Gastroesophageal sphincter (tissue), 4 donors: ENCODE results near the gene NUP210. TPM values are rescaled to one million over a fixed set of nuclear protein-coding genes. Genes with fewer than 3 reads are reported as not detected.

ENCODE experiments used
- ATAC-seq: fragments of 150-250 bp; one replicate; pipeline ENCODE4 v1.9.1; 2016; ENCODE audit warnings: mild to moderate bottlenecking, moderate library complexity
- H3K27ac ChIP-seq, 4 donors: fragments of 200-600 bp; sonication (generic) in 3 of 4; 1 replicate in 3 of 4; 2 replicates in 1 of 4; pipeline ENCODE4 v1.5.1; 2016 to 2019
- H3K27me3 ChIP-seq: fragments of 200-600 bp; sonication (generic); one replicate; pipeline ENCODE4 v1.5.1; 2019
- H3K36me3 ChIP-seq, 2 donors: fragments of 200-600 bp; sonication (generic); one replicate each; pipeline ENCODE4 v1.5.1; 2019; ENCODE audit warnings: control low read depth in 1 of 2
- H3K4me1 ChIP-seq, 3 donors: fragments of 200-600 bp; sonication (generic); 1 replicate in 2 of 3; 2 replicates in 1 of 3; pipeline ENCODE4 v1.5.1; 2016 to 2019; ENCODE audit warnings: control low read depth in 2 of 3
- H3K4me3 ChIP-seq, 2 donors: fragments of 200-600 bp; sonication (generic); one replicate each; pipeline ENCODE4 v1.5.1; 2019; ENCODE audit warnings: mild to moderate bottlenecking in 1 of 2, moderate library complexity in 1 of 2
- H3K9me3 ChIP-seq, 3 donors: fragments of 200-600 bp; sonication (generic); one replicate each; pipeline ENCODE4 v1.5.1; 2017 to 2019; ENCODE audit warnings: control low read depth in 2 of 3
- CTCF ChIP-seq, 4 experiments: fragments of 200-600 bp in 2 of 4; fragments of 450-650 bp in 2 of 4; sonication (generic) in 1 of 4; IDR thresholded peaks; one replicate each; pipeline ENCODE4 v1.5.1; 2017 to 2019; ENCODE audit warnings: antibody characterized with exemption in 4 of 4, mild to moderate bottlenecking in 2 of 4, moderate library complexity in 2 of 4
- EP300 ChIP-seq: sonication (generic); formaldehyde crosslinking; IDR thresholded peaks from one replicate; pipeline ENCODE4 v1.6.1; 2017; ENCODE audit warnings: antibody characterized with exemption, mild to moderate bottlenecking
- POLR2A ChIP-seq, 2 donors: fragments of 450-650 bp; IDR thresholded peaks; one replicate each; pipeline ENCODE4 v1.6.1; 2017; ENCODE audit warnings: antibody characterized with exemption in 2 of 2, mild to moderate bottlenecking in 2 of 2, moderate library complexity in 1 of 2
- POLR2AphosphoS5 ChIP-seq: sonication (generic); formaldehyde crosslinking; IDR thresholded peaks from one replicate; pipeline ENCODE4 v1.6.1; 2017; ENCODE audit warnings: antibody characterized with exemption
- WGBS, 2 donors: methylation state at CpG; one replicate each; pipeline ENCODE4 v1.1.5; 2018; ENCODE audit warnings: low coverage in 1 of 2; 5-methylcytosine and 5-hydroxymethylcytosine counted together
- total RNA-seq, 4 donors: library from RNA; depleted of rRNA; stranded (reverse); fragments of >200 nt; gene quantifications; one replicate each; pipeline ENCODE4 v1.1.0, GENCODE V29; 2016

Gene NUP210
- total RNA-seq, 4 donors from 2014 or later, result 3.0 to 6.2 (median 4.5) TPM

GRCh38 chr3:13275376-13276005 lies 144.6 kb downstream of the NUP210 start:
- TF ChIP-seq POLR2AphosphoS5 (no peak), EP300 (no peak), POLR2A (IDR thresholded peaks at IDR 0.05) (no peak), CTCF (IDR thresholded peaks at IDR 0.05) (no peak)
- ATAC-seq, result no peak
- H3K27ac ChIP-seq, result no peak overlapping the region
- H3K27me3 ChIP-seq, result peaks cover 49% of the 10 kb centered on the region
- peaks cover 0 to 3% (median 0%) of the 10 kb centered on the region in 3 donors for H3K9me3 ChIP-seq
- no peak overlapping the region for H3K4me3 ChIP-seq
- no peaks in the 10 kb centered on the region for H3K36me3 ChIP-seq
- WGBS, 2 donors, result 84 to 90% methylated on average over 10 to 12 of the region's 14 CpGs
- peaks cover 0 to 21% (median 0%) of the 10 kb centered on the region in 3 donors for H3K4me1 ChIP-seq

DNA sequence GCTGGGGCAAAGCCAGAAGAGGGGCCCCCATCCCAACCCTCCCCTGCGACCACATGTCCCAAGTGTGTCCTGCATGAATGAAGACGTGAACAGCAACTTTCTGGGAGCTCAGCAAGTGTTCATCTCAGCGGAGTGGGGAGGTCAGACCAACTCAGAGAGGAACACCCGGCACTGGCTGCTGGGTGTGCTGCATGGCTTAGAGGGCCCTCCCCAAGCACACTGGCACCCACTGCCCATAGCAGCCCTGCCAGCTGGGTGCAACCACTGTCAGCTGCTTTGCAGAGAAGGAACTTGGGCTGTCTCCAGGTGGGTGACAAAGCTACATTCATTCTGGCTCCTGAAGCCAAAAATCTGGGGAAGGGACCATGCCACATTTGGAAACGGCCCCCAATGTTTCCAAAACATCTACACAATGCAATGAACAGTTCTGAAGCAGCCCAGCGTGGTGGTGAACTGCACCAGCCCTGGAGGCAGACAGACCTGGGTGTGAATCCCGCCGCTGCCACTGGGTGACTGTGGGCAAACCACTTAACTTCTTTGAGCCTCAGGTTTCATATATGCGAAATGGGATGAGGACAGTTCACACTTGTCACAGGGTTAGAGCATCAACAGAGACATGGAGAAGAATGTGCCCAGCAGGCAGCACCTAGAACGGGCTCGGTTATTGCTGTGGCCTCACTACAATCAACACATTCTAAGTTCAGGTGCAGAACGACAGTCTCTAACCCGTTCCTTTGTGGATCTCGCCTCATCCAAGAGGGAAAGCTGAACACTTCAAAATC lies 145.4 kb downstream of the NUP210 start:
- H3K4me1 ChIP-seq, result peaks cover 0 to 21% (median 0%) of the 10 kb centered on the region in 3 donors
- H3K4me3 ChIP-seq, result no peak overlapping the region
- 87 to 91% methylated on average over 4 to 6 of the region's 14 CpGs for WGBS, 2 donors
- H3K27ac ChIP-seq, result no peak overlapping the region
- H3K9me3 ChIP-seq, result peaks cover 0 to 10% (median 0%) of the 10 kb centered on the region in 3 donors
- TF ChIP-seq CTCF (IDR thresholded peaks at IDR 0.05), result no peak
- TF ChIP-seq POLR2AphosphoS5, result no peak
- no peak for TF ChIP-seq EP300
- TF ChIP-seq POLR2A (IDR thresholded peaks at IDR 0.05), result no peak
- no peaks in the 10 kb centered on the region for H3K36me3 ChIP-seq
- ATAC-seq, result no peak
- H3K27me3 ChIP-seq, result peaks cover 46% of the 10 kb centered on the region

DNA sequence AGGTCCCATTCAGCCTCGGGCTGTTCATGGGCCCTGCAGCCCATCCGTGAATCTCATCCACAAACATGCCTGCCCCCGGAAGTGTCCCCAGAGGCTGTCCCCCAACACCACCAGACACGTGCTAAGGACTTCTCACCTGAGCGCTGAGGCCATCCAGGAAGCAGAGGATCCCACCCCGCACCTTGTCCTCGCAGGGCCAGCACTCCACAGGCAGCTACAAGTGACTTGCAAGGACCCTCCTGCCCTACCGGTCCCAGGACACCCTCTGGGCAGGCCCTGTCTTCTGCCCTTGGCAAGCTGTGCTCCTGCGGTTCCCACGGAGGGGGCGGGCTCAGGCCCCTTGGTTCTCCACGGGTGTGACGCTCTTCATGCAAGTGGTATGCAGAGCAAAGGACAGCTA lies 146.0 kb downstream of the NUP210 start:
- TF ChIP-seq POLR2AphosphoS5 (no peak), CTCF (IDR thresholded peaks at IDR 0.05) (no peak), EP300 (no peak), POLR2A (IDR thresholded peaks at IDR 0.05) (no peak)
- Histone ChIP-seq H3K27ac (no peak overlapping the region), H3K4me3 (no peak overlapping the region), H3K4me1 (peaks cover 0 to 21% (median 0%) of the 10 kb centered on the region in 3 donors), H3K36me3 (no peaks in the 10 kb centered on the region), H3K27me3 (peaks cover 49% of the 10 kb centered on the region), H3K9me3 (peaks cover 0 to 16% (median 0%) of the 10 kb centered on the region in 3 donors)
- ATAC-seq, result no peak
- 68% methylated on average over 5 of the region's 13 CpGs; no CpG with 5 or more reads in 1 of the 2 donors for WGBS, 2 donors

GRCh38 chr3:13273604-13274105 lies 146.5 kb downstream of the NUP210 start:
- 64 to 88% methylated on average over 3 of the region's 6 CpGs for WGBS, 2 donors
- H3K36me3 ChIP-seq, result no peaks in the 10 kb centered on the region
- no peak for TF ChIP-seq CTCF (IDR thresholded peaks at IDR 0.05)
- TF ChIP-seq EP300, result no peak
- TF ChIP-seq POLR2AphosphoS5, result no peak
- TF ChIP-seq POLR2A (IDR thresholded peaks at IDR 0.05), result no peak
- ATAC-seq, result no peak
- no peak overlapping the region for H3K27ac ChIP-seq
- peaks cover 0 to 21% (median 0%) of the 10 kb centered on the region in 3 donors for H3K4me1 ChIP-seq
- H3K9me3 ChIP-seq, result peaks cover 0 to 17% (median 0%) of the 10 kb centered on the region in 3 donors
- H3K4me3 ChIP-seq, result no peak overlapping the region
- H3K27me3 ChIP-seq, result peaks cover 50% of the 10 kb centered on the region
